ENCODE data around the gene TACC2.

DNA sequence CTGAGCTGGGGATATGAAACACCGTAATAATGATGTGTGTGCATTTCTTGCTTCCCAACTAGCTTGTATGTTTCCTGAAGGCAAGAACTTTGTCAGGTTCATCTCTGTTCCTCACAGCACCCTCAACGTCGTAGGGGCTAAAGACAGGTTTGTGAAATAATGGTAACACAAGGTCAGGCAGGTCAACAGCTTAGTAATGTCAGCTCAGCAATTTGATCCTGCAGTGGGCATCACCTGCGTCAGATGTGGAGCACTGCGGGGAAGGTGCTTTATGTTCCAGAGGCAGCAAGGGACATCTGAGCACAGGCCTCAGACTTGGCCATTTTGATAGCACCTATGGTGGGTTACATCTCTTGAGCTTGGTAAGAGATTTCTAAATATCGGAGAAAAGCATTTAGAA lies 230.4 kb downstream of the TACC2 start:
- TF ChIP-seq EZH2phosphoT487 (IDR thresholded peaks at IDR 0.05; ENCODE audit: insufficient read depth, low read depth) (no peak), EZH2 (IDR thresholded peaks at IDR 0.05; ENCODE audit: insufficient read depth, poor library complexity, severe bottlenecking) (no peak)
